Panc1 (cell line): ENCODE measurements around the gene PLXNC1.

Source experiments
- CTCF ChIP-seq: fragments of 450-650 bp; IDR thresholded peaks from 2 replicates; pipeline ENCODE4 v1.5.1; 2017; ENCODE audit warnings: mild to moderate bottlenecking
- POLR2AphosphoS5 ChIP-seq: IDR thresholded peaks from 2 replicates; pipeline ENCODE4 v1.6.1; 2012; ENCODE audit warnings: mild to moderate bottlenecking, low read depth, low read length, moderate library complexity
- REST ChIP-seq, 2 experiments: IDR thresholded peaks; 2 replicates each; pipeline ENCODE4 v1.6.1; 2011 to 2012; ENCODE audit warnings: low read depth in 2 of 2, control low read depth in 1 of 2, low read length in 1 of 2, mild to moderate bottlenecking in 1 of 2, moderate library complexity in 1 of 2; ENCODE audit not compliant: insufficient read depth in 1 of 2
- TCF7L2 ChIP-seq: IDR thresholded peaks from 2 replicates; pipeline ENCODE4 v1.6.1; 2011; ENCODE audit warnings: mild to moderate bottlenecking, low read depth, low read length, inconsistent platforms

GRCh38 chr12:94326727-94327126 is 178.3 kb downstream of the PLXNC1 start:
- TF ChIP-seq CTCF: no peak
- TF ChIP-seq POLR2AphosphoS5: no peak
- no peak for TF ChIP-seq REST (IDR thresholded peaks at IDR 0.05; ENCODE audit: insufficient read depth in 1 of 2, low read depth in 2 of 2, low read length in 1 of 2)
- no peak for TF ChIP-seq TCF7L2
